HepG2 (cell line): ENCODE results near the gene TMEM35B. TPM values are rescaled to one million over a fixed set of nuclear protein-coding genes. Genes with fewer than 3 reads are reported as not detected.
A peak's percentile ranks its signal among the peaks of the same experiment; 100 is the strongest.

Experiments used
- FOXM1 ChIP-seq: sonication (generic); formaldehyde crosslinking; IDR thresholded peaks from 2 replicates; pipeline ENCODE4 v1.5.0; 2020; ENCODE audit warnings: missing genetic modification reagents
- HNRNPH1 ChIP-seq: fragments of 200-400 bp; formaldehyde crosslinking; optimal IDR thresholded peaks from 2 replicates; pipeline ENCODE3; 2017; ENCODE audit warnings: mild to moderate bottlenecking, low read depth, low read length
- MAFF ChIP-seq: IDR thresholded peaks from 2 replicates; pipeline ENCODE4 v1.6.1; 2011; ENCODE audit warnings: low read depth, low read length, improper control_type of control experiment
- MATR3 ChIP-seq: sonication (generic); formaldehyde crosslinking; IDR thresholded peaks from 2 replicates; pipeline ENCODE4 v1.4.0; 2020; ENCODE audit warnings: missing genetic modification reagents
- MEIS1 ChIP-seq: sonication (generic); formaldehyde crosslinking; IDR thresholded peaks from 2 replicates; pipeline ENCODE4 v1.9.0; 2021; ENCODE audit warnings: mild to moderate bottlenecking, missing genetic modification reagents, moderate library complexity, borderline replicate concordance
- MIXL1 ChIP-seq: IDR thresholded peaks from 2 replicates; pipeline ENCODE4 v1.6.1; 2016
- MXD3 ChIP-seq: IDR thresholded peaks from 2 replicates; pipeline ENCODE4 v1.6.1; 2016; ENCODE audit warnings: mild to moderate bottlenecking, missing biosample characterization, missing genetic modification reagents
- SALL2 ChIP-seq: sonication (generic); formaldehyde crosslinking; IDR thresholded peaks from 2 replicates; pipeline ENCODE4 v1.8.1; 2023; ENCODE audit warnings: mild to moderate bottlenecking, missing genetic modification reagents, inconsistent platforms
- SAP130 ChIP-seq: IDR thresholded peaks from 2 replicates; pipeline ENCODE4 v1.6.1; 2016; ENCODE audit warnings: low read depth
- SRSF1 ChIP-seq: fragments of 200-400 bp; formaldehyde crosslinking; optimal IDR thresholded peaks from 2 replicates; pipeline ENCODE3; 2017; ENCODE audit warnings: mild to moderate bottlenecking, low read depth, low read length, moderate library complexity
- TBX2 ChIP-seq: sonication (generic); formaldehyde crosslinking; IDR thresholded peaks from 2 replicates; pipeline ENCODE4 v1.5.0; 2020; ENCODE audit warnings: missing genetic modification reagents, mild to moderate bottlenecking, borderline replicate concordance
- ZFP91 ChIP-seq: sonication (generic); formaldehyde crosslinking; IDR thresholded peaks from 2 replicates; pipeline ENCODE4 v1.9.0; 2022; ENCODE audit warnings: missing genetic modification reagents, mild to moderate bottlenecking, borderline replicate concordance
- ZNF343 ChIP-seq: sonication (generic); formaldehyde crosslinking; IDR thresholded peaks from 2 replicates; pipeline ENCODE4 v1.4.0; 2020; ENCODE audit warnings: mild to moderate bottlenecking, missing genetic modification reagents
- ZNF431 ChIP-seq: sonication (generic); formaldehyde crosslinking; IDR thresholded peaks from 2 replicates; pipeline ENCODE4 v1.9.0; 2022; ENCODE audit warnings: missing genetic modification reagents, low read depth, mild to moderate bottlenecking, borderline replicate concordance
- ZNF564 ChIP-seq: sonication (generic); formaldehyde crosslinking; IDR thresholded peaks from 2 replicates; pipeline ENCODE4 v1.8.1; 2023; ENCODE audit warnings: mild to moderate bottlenecking, missing genetic modification reagents
- ZNF749 ChIP-seq: sonication (generic); formaldehyde crosslinking; IDR thresholded peaks from 2 replicates; pipeline ENCODE4 v1.8.0; 2022; ENCODE audit warnings: mild to moderate bottlenecking, missing genetic modification reagents, moderate library complexity, borderline replicate concordance
- polyA plus RNA-seq, 8 experiments: library from polyadenylated mRNA; depleted of rRNA in 3 of 8; stranded (reverse) in 7 of 8; unstranded in 1 of 8; fragments of >200 nt; fragmentation: Illumina TruSeq in 4 of 8; extraction: Trizol in 4 of 8; gene quantifications; 2 replicates each; pipeline versions ENCODE4 v1.2.1 to v1.2.3, GENCODE V29; 2011 to 2016; ENCODE audit warnings: low read depth in 4 of 8, missing spikeins in 1 of 8, mixed read lengths in 1 of 8; ENCODE audit not compliant: insufficient read depth in 1 of 8
- total RNA-seq, 5 experiments: library from RNA; depleted of rRNA; stranded (reverse); fragments of >200 nt; fragmentation: Illumina TruSeq; extraction: Trizol; gene quantifications; 2 replicates each; pipeline ENCODE4 v1.2.3, GENCODE V29; 2016; ENCODE audit warnings: low read depth in 1 of 5
- TF ChIP-seq, protein P1 (sequence below): sonication (generic); formaldehyde crosslinking; IDR thresholded peaks from 2 replicates; pipeline ENCODE4 v1.4.0; 2020; ENCODE audit warnings: low read depth, missing genetic modification reagents
- TF ChIP-seq, protein P2 (sequence below): sonication (generic); formaldehyde crosslinking; IDR thresholded peaks from 2 replicates; pipeline ENCODE4 v1.4.0; 2020; ENCODE audit warnings: missing genetic modification reagents
- TF ChIP-seq, protein P3 (sequence below): sonication (generic); formaldehyde crosslinking; conservative IDR thresholded peaks from 2 replicates; pipeline ENCODE4 v1.4.0; 2020; ENCODE audit warnings: missing genetic modification reagents
- TF ChIP-seq, protein P4 (sequence below): IDR thresholded peaks from 2 replicates; pipeline ENCODE4 v1.6.1; 2016; ENCODE audit warnings: missing genetic modification reagents, missing compliant biosample characterization

Gene TMEM35B
- total and polyA plus RNA-seq, 2 of the 13 experiments (the other 11 are each of a cell fraction or from before 2014, with no cell fraction given), result 11.5 to 26.0 TPM

- TF ChIP-seq, protein P1, sequence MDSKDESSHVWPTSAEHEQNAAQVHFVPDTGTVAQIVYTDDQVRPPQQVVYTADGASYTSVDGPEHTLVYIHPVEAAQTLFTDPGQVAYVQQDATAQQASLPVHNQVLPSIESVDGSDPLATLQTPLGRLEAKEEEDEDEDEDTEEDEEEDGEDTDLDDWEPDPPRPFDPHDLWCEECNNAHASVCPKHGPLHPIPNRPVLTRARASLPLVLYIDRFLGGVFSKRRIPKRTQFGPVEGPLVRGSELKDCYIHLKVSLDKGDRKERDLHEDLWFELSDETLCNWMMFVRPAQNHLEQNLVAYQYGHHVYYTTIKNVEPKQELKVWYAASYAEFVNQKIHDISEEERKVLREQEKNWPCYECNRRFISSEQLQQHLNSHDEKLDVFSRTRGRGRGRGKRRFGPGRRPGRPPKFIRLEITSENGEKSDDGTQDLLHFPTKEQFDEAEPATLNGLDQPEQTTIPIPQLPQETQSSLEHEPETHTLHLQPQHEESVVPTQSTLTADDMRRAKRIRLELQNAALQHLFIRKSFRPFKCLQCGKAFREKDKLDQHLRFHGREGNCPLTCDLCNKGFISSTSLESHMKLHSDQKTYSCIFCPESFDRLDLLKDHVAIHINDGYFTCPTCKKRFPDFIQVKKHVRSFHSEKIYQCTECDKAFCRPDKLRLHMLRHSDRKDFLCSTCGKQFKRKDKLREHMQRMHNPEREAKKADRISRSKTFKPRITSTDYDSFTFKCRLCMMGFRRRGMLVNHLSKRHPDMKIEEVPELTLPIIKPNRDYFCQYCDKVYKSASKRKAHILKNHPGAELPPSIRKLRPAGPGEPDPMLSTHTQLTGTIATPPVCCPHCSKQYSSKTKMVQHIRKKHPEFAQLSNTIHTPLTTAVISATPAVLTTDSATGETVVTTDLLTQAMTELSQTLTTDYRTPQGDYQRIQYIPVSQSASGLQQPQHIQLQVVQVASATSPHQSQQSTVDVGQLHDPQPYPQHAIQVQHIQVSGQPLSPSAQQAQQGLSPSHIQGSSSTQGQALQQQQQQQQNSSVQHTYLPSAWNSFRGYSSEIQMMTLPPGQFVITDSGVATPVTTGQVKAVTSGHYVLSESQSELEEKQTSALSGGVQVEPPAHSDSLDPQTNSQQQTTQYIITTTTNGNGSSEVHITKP, result peak; percentile 66; the same call in 1 of the 2 replicates
- peak; percentile 40 for TF ChIP-seq SAP130 (CRISPR knock-in tag)
- peak; percentile 66; the same call in 1 of the 2 replicates for TF ChIP-seq SALL2 (CRISPR knock-in tag)
- TF ChIP-seq SRSF1, result peak; percentile 80
- 0 out of 2 replicates have a peak, but pooled peaks have one; percentile 44 for TF ChIP-seq ZNF749 (CRISPR knock-in tag)
- TF ChIP-seq, protein P2, sequence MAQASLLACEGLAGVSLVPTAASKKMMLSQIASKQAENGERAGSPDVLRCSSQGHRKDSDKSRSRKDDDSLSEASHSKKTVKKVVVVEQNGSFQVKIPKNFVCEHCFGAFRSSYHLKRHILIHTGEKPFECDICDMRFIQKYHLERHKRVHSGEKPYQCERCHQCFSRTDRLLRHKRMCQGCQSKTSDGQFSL (CRISPR knock-in tag), result peak; percentile 95
- TF ChIP-seq MATR3 (CRISPR knock-in tag), result no peak
- TF ChIP-seq FOXM1 (CRISPR knock-in tag), result no peak
- TF ChIP-seq MXD3 (CRISPR knock-in tag), result peak; percentile 21; the same call in 1 of the 2 replicates
- TF ChIP-seq MAFF, result no peak
- TF ChIP-seq ZFP91 (CRISPR knock-in tag), result peak; percentile 47; the same call in 1 of the 2 replicates
- TF ChIP-seq ZNF564 (CRISPR knock-in tag), result no peak
- TF ChIP-seq, protein P3, sequence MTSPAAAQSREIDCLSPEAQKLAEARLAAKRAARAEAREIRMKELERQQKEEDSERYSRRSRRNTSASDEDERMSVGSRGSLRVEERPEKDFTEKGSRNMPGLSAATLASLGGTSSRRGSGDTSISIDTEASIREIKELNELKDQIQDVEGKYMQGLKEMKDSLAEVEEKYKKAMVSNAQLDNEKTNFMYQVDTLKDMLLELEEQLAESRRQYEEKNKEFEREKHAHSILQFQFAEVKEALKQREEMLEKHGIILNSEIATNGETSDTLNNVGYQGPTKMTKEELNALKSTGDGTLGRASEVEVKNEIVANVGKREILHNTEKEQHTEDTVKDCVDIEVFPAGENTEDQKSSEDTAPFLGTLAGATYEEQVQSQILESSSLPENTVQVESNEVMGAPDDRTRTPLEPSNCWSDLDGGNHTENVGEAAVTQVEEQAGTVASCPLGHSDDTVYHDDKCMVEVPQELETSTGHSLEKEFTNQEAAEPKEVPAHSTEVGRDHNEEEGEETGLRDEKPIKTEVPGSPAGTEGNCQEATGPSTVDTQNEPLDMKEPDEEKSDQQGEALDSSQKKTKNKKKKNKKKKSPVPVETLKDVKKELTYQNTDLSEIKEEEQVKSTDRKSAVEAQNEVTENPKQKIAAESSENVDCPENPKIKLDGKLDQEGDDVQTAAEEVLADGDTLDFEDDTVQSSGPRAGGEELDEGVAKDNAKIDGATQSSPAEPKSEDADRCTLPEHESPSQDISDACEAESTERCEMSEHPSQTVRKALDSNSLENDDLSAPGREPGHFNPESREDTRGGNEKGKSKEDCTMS (CRISPR knock-in tag), result no peak
- peak; percentile 67; the same call in 1 of the 2 replicates for TF ChIP-seq MEIS1 (CRISPR knock-in tag)
- TF ChIP-seq ZNF431 (CRISPR knock-in tag), result peak; percentile 56; the same call in 1 of the 2 replicates
- TF ChIP-seq, protein P4, sequence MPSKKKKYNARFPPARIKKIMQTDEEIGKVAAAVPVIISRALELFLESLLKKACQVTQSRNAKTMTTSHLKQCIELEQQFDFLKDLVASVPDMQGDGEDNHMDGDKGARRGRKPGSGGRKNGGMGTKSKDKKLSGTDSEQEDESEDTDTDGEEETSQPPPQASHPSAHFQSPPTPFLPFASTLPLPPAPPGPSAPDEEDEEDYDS (CRISPR knock-in tag), result peak; percentile 49; the same call in 1 of the 2 replicates
- peak; percentile 26 for TF ChIP-seq TBX2 (CRISPR knock-in tag)
- TF ChIP-seq MIXL1 (CRISPR knock-in tag), result peak; percentile 33; the same call in 1 of the 2 replicates
- no peak for TF ChIP-seq HNRNPH1
- TF ChIP-seq ZNF343 (CRISPR knock-in tag), result peak; percentile 26; the same call in 1 of the 2 replicates
Observed at GRCh38 chr1:34984793-34985608, at the start of gene TMEM35B (continued).
